Rectal smooth muscle tissue (tissue), 1 donor: ENCODE measurements around the gene ZNF385C.

Experiments
- H3K27ac ChIP-seq: one replicate; pipeline ENCODE4 v1.7.0; 2013; ENCODE audit warnings: low read depth, low read length, inconsistent platforms
- H3K27me3 ChIP-seq: one replicate; pipeline ENCODE4 v1.7.0; 2013; ENCODE audit warnings: low read length; ENCODE audit not compliant: control insufficient read depth, insufficient read depth
- H3K36me3 ChIP-seq: one replicate; pipeline ENCODE4 v1.7.0; 2013; ENCODE audit warnings: low read length; ENCODE audit not compliant: control insufficient read depth, insufficient read depth
- H3K4me1 ChIP-seq: one replicate; pipeline ENCODE4 v1.7.0; 2013; ENCODE audit warnings: low read length; ENCODE audit not compliant: control insufficient read depth, insufficient read depth
- H3K4me3 ChIP-seq: one replicate; pipeline ENCODE4 v1.7.0; 2013; ENCODE audit warnings: low read length
- H3K9ac ChIP-seq: one replicate; pipeline ENCODE4 v1.7.0; 2013; ENCODE audit warnings: low read length

The ZNF385C gene

DNA sequence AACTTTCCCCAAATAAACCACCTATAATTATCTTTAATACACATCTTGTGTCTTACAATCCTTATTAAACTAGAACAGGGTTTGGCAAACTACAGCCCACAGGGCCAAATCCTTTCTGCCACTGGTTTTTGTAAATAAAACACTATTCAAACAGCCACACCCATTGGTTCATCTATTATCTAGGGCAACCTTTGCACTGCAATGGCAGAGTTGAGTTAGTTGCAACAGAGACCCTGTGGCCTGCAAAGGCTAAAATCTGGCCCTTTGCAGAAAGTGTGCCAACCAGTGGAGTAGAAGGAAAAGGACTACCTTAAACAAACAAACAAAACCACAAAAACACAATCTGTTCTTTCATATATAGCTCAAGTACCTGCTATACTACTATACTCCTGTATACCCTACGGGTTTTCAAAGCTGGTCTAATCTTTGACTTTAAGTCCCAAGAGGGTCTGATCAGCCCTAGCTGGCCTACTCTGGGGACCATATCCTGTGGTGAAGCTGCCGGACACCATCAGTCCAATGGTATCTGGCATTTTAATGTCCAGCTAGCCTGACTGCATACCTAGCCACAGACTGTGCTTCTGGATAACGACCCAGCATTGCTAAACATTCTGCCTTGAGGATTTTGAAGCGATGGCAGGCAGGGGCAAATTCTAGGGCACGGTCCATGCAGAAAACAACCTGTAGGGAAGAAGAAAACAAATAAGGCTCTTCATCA lies 108.4 kb downstream of the ZNF385C start:
- H3K4me1 ChIP-seq: no peaks in the 10 kb centered on the region
- H3K36me3 ChIP-seq: peaks cover 44% of the 10 kb centered on the region
- H3K9ac ChIP-seq: no peak overlapping the region
- no peak overlapping the region for H3K4me3 ChIP-seq
- H3K27me3 ChIP-seq: no peaks in the 10 kb centered on the region
- H3K27ac ChIP-seq: no peak overlapping the region

DNA sequence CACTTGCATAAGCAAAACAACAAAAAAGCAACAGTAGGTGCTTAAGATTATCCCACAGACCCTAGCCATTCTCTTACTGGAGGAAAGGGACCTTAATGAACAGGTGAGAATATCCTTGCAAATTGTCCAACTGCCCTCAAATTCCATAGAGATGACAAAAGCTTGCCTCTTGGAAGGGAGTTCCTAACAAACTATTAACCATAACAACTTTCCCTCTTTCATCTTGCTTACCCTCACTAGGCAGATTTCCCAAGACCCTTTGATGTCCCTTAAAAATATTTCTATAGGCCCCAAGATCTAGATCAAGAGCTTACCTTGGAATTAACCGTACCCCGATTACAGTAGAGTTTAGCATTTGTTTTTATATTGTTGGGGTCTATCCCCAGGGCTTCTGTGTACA lies 109.9 kb downstream of the ZNF385C start:
- H3K36me3 ChIP-seq: peaks cover 51% of the 10 kb centered on the region
- H3K27me3 ChIP-seq: no peaks in the 10 kb centered on the region
- H3K4me1 ChIP-seq: no peaks in the 10 kb centered on the region
- H3K4me3 ChIP-seq: no peak overlapping the region
- H3K9ac ChIP-seq: no peak overlapping the region
- no peak overlapping the region for H3K27ac ChIP-seq

GRCh38 chr17:41987642-41988041 lies 110.6 kb downstream of the ZNF385C start:
- H3K27ac ChIP-seq: no peak overlapping the region

GRCh38 chr17:41986634-41987033 lies 111.6 kb downstream of the ZNF385C start:
- Histone ChIP-seq H3K36me3 (peaks cover 55% of the 10 kb centered on the region), H3K27ac (no peak overlapping the region), H3K9ac (no peak overlapping the region), H3K4me3 (no peak overlapping the region), H3K4me1 (no peaks in the 10 kb centered on the region), H3K27me3 (no peaks in the 10 kb centered on the region)

More at GRCh38 chr17:41987642-41988041, 110.6 kb downstream of the ZNF385C start:
- Histone ChIP-seq H3K9ac (no peak overlapping the region), H3K4me1 (no peaks in the 10 kb centered on the region), H3K4me3 (no peak overlapping the region), H3K36me3 (peaks cover 51% of the 10 kb centered on the region), H3K27me3 (no peaks in the 10 kb centered on the region)

DNA sequence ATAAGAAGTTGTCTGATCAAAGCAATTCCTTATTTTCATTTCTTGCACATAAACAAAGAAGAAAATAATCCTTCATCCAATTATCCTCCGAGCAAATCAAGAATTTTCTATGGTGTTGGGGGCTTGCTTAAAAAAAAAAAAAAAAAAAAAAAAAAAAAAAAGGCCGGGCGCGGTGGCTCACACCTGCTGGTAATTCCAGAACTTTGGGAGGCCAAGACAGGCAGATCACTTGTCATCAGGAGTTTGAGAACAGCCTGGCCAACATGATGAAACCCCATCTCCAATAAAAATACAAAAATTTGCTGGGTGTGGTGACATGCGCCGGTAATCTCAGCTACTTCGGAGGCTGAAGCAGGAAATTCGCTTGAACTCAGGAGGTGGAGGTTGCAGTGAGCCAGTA lies 112.4 kb downstream of the ZNF385C start:
- H3K9ac ChIP-seq: no peak overlapping the region
- H3K36me3 ChIP-seq: peaks cover 55% of the 10 kb centered on the region
- H3K27ac ChIP-seq: no peak overlapping the region
- H3K27me3 ChIP-seq: no peaks in the 10 kb centered on the region
- no peak overlapping the region for H3K4me3 ChIP-seq
- no peaks in the 10 kb centered on the region for H3K4me1 ChIP-seq

DNA sequence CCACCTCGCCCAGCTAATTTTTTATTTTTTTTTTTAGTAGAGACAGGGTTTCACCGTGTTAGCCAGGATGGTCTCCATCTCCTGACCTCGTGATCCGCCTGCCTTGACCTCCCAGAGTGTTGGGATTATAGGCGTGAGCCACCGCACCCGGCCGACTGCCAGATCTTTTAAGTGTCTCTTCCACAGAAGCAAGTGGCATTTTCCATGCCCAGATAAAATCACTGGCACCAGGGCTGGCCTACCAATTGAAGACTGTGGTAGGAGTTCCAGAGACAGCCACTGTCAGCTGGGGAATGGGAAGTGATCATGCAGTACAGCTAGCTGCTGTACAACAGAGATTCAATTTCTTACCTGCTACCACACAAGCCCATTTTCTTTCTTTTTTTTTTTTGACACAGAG lies 113.8 kb downstream of the ZNF385C start:
- H3K4me3 ChIP-seq: no peak overlapping the region
- no peaks in the 10 kb centered on the region for H3K27me3 ChIP-seq
- no peak overlapping the region for H3K27ac ChIP-seq
- peaks cover 57% of the 10 kb centered on the region for H3K36me3 ChIP-seq
- no peak overlapping the region for H3K9ac ChIP-seq
- H3K4me1 ChIP-seq: no peaks in the 10 kb centered on the region

DNA sequence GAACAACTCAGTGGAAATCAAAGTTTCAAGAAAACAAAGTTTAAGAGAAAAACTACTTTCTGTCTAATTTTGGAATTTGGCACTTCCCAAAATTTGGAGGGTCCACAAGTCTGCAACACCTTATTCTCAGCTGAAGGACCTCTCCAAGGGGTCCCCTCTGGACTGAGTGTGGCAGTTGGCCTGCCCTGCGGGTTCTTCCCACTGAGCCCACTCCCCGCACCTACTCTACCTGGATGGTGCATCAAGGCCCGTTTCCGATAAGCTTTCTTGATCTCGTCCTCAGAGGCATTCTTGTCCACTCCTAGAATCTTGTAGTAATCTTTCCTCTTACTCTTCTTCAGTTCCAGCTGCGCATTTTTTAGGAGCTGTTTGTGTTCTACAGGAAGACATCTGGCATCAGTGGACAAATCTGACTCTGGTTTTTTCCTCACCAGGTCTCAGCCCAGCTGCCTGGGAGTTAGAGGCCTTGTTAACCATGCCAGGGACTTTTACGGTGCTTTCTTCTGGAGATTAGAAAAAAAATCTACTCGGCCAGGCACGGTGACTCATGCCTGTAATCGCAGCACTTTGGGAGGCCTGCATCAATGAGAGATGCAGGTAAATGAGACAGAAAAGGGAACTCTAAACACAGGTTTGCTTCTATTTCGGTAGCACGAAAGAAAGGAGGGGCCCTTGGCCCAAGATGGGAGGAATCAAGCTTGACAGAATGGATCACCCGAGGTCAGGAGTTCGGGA lies 116.1 kb downstream of the ZNF385C start:
- Histone ChIP-seq H3K27ac (no peak overlapping the region), H3K27me3 (no peaks in the 10 kb centered on the region), H3K4me3 (no peak overlapping the region), H3K4me1 (no peaks in the 10 kb centered on the region), H3K36me3 (peaks cover 49% of the 10 kb centered on the region), H3K9ac (no peak overlapping the region)

DNA sequence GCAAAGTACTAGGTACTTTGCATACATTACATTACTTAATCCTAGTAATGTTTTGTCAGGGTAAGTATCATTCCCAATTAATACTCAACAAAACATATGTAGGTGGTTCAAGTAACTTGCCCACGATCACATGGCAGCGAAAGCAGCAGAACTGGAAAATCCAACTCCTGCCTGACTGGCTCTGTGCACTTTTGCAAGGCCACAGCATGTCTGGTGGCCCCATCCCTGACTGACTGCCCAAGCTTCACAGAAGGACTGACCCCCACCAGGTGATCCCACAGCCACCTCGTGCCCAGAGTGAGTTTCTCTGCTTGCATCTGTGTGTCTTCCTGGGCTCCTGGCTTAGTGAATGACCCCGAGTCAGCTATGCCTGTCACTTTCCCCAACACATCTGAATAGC lies 120.3 kb downstream of the ZNF385C start:
- Histone ChIP-seq H3K27me3 (no peaks in the 10 kb centered on the region), H3K27ac (no peak overlapping the region), H3K36me3 (peaks cover 58% of the 10 kb centered on the region), H3K4me3 (no peak overlapping the region), H3K4me1 (no peaks in the 10 kb centered on the region), H3K9ac (no peak overlapping the region)

GRCh38 chr17:41976142-41976768 lies 122.0 kb downstream of the ZNF385C start:
- peaks cover 59% of the 10 kb centered on the region for H3K36me3 ChIP-seq

More at GRCh38 chr17:41976142-41976768, 122.0 kb downstream of the ZNF385C start:
- H3K9ac ChIP-seq: no peak overlapping the region
- peaks cover 4% of the 10 kb centered on the region for H3K4me1 ChIP-seq
- no peaks in the 10 kb centered on the region for H3K27me3 ChIP-seq
- peak overlapping the region; percentile 33 for H3K27ac ChIP-seq
- no peak overlapping the region for H3K4me3 ChIP-seq
